Measurements from ENCODE around the gene TNNT2.

Gene TNNT2

GRCh38 chr1:201371276-201371675, 6.2 kb downstream of the TNNT2 start:
- DNase-seq (ENCODE audit: extremely low read depth, insufficient read length): no peak
- no peak overlapping the region for H3K4me3 ChIP-seq (replicated peaks; ENCODE audit: low read depth, low read length)
- H3K27me3 ChIP-seq (replicated peaks; ENCODE audit: control insufficient read depth, insufficient read depth, low read length): peaks cover 5% of the 10 kb centered on the region
- no peak for TF ChIP-seq CTCF (IDR thresholded peaks at IDR 0.05; ENCODE audit: insufficient read depth, low read length, poor library complexity, severe bottlenecking)
- no peaks in the 10 kb centered on the region for H3K36me3 ChIP-seq (ENCODE audit: control insufficient read depth, insufficient read depth, low read length)

- no peak overlapping the region for H3K4me3 ChIP-seq (replicated peaks; ENCODE audit: low read depth, low read length)
- peaks cover 5% of the 10 kb centered on the region for H3K27me3 ChIP-seq (replicated peaks; ENCODE audit: control insufficient read depth, insufficient read depth, low read length)
- TF ChIP-seq CTCF (IDR thresholded peaks at IDR 0.05; ENCODE audit: insufficient read depth, low read length, poor library complexity, severe bottlenecking): no peak
- no peaks in the 10 kb centered on the region for H3K36me3 ChIP-seq (ENCODE audit: control insufficient read depth, insufficient read depth, low read length)
- no peak for DNase-seq (ENCODE audit: extremely low read depth, insufficient read length)
Measured at GRCh38 chr1:201370500-201370899, 7.0 kb downstream of the TNNT2 start.

DNA sequence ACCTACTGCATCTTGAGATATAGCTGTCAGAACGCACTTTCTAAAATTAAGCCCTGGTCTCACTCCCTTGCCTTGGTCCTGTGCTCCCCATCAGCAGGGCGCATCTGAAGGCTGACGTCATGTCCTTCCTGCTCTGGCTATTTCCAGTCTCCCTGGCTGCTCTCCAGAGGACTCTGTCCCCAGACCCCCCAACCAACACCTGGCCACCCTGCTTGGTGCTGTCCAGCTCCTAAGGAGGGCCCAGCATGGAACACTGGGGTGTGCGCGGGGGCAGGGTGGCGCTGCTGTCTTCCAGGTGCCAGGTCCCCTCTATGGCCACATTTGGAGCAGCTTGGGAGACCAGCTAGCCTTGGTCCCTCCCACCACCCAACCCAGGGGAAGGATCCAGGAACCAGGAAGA, 8.3 kb downstream of the TNNT2 start:
- Histone ChIP-seq H3K36me3 (ENCODE audit: control insufficient read depth, insufficient read depth, low read length) (no peaks in the 10 kb centered on the region), H3K27me3 (replicated peaks; ENCODE audit: control insufficient read depth, insufficient read depth, low read length) (peaks cover 5% of the 10 kb centered on the region), H3K4me3 (replicated peaks; ENCODE audit: low read depth, low read length) (no peak overlapping the region)
- TF ChIP-seq CTCF (IDR thresholded peaks at IDR 0.05; ENCODE audit: insufficient read depth, low read length, poor library complexity, severe bottlenecking): no peak
- no peak for DNase-seq (ENCODE audit: extremely low read depth, insufficient read length)

DNA sequence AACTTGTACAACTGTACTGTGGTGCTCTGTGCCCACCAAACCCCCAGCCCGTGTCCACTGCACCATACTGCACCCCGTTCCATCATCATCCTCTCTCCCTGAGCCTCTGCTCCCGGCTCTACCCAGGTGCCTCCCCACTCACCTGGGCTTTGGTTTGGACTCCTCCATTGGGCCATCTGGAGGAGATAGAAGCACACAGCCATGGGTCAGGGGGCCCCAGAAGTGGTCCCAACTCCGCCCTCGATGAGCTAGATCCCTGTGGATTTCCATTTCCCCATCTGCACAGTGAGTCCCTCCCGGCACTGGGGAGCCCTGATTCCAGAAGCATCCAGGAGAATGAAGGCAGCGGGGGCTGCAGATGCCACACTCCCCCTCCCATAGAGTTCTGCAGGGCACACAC, 10.8 kb downstream of the TNNT2 start:
- Histone ChIP-seq H3K27me3 (replicated peaks; ENCODE audit: control insufficient read depth, insufficient read depth, low read length) (peaks cover 4% of the 10 kb centered on the region), H3K36me3 (ENCODE audit: control insufficient read depth, insufficient read depth, low read length) (no peaks in the 10 kb centered on the region), H3K4me3 (replicated peaks; ENCODE audit: low read depth, low read length) (no peak overlapping the region)
- no peak for DNase-seq (ENCODE audit: extremely low read depth, insufficient read length)
- no peak for TF ChIP-seq CTCF (IDR thresholded peaks at IDR 0.05; ENCODE audit: insufficient read depth, low read length, poor library complexity, severe bottlenecking)

- DNase-seq (ENCODE audit: extremely low read depth, insufficient read length): no peak
- Histone ChIP-seq H3K4me3 (replicated peaks; ENCODE audit: low read depth, low read length) (no peak overlapping the region), H3K27me3 (replicated peaks; ENCODE audit: control insufficient read depth, insufficient read depth, low read length) (peaks cover 4% of the 10 kb centered on the region), H3K36me3 (ENCODE audit: control insufficient read depth, insufficient read depth, low read length) (no peaks in the 10 kb centered on the region)
- TF ChIP-seq CTCF (IDR thresholded peaks at IDR 0.05; ENCODE audit: insufficient read depth, low read length, poor library complexity, severe bottlenecking): no peak
Measured at GRCh38 chr1:201365251-201365650, 12.2 kb downstream of the TNNT2 start.

DNA sequence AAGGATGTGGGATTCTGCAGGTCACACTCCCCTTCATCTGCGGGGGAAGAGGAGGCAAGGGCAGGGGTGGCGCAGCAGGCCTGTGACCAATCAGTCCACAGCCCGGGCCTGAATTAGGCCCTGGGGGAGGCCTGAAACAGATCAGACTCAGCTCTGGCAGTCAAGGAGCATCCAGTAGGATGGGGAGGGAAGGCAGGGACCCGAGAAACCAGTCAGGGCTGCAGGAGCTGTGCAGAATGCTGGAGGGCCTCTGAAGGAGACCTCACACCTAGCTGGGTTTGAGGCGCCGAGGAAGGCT, 12.7 kb downstream of the TNNT2 start:
- no peak for TF ChIP-seq CTCF (IDR thresholded peaks at IDR 0.05; ENCODE audit: insufficient read depth, low read length, poor library complexity, severe bottlenecking)
- no peak for DNase-seq (ENCODE audit: extremely low read depth, insufficient read length)
- Histone ChIP-seq H3K4me3 (replicated peaks; ENCODE audit: low read depth, low read length) (no peak overlapping the region), H3K27me3 (replicated peaks; ENCODE audit: control insufficient read depth, insufficient read depth, low read length) (peaks cover 2% of the 10 kb centered on the region), H3K36me3 (ENCODE audit: control insufficient read depth, insufficient read depth, low read length) (no peaks in the 10 kb centered on the region)

All from GM06990 (cell line).